Embryonic facial prominence (tissue), 1 donor: ENCODE results near the gene TAF11L6.
"Not testable (repeated sequence)": the region's sequence is repeated elsewhere in the genome, so short reads cannot be mapped to it uniquely, and the experiment has no call there.

Source experiments
- DNase-seq: peaks from one replicate; pipeline ENCODE4 v3.0.0-alpha.2; 2016; ENCODE audit errors: extremely low spot score

Gene TAF11L6

GRCh38 chr5:17528369-17528768 lies at the start of gene TAF11L6:
TAF11L6 (plus strand) TSS chr5:17528669.
- DNase-seq = not testable (repeated sequence)

GRCh38 chr5:17481378-17481777 lies 47.1 kb upstream of the TAF11L6 start:
- no peak for DNase-seq

GRCh38 chr5:17482790-17483189 lies 45.7 kb upstream of the TAF11L6 start:
- no peak for DNase-seq

GRCh38 chr5:17486464-17487173 lies 41.9 kb upstream of the TAF11L6 start:
- DNase-seq = not testable (repeated sequence)

- DNase-seq = no peak
Measured at GRCh38 chr5:17487174-17487512, 41.3 kb upstream of the TAF11L6 start.

- not testable (repeated sequence) for DNase-seq
Measured at GRCh38 chr5:17491257-17491656, 37.2 kb upstream of the TAF11L6 start.

GRCh38 chr5:17492770-17493169 lies 35.7 kb upstream of the TAF11L6 start:
- no peak for DNase-seq

GRCh38 chr5:17497446-17497845 lies 31.0 kb upstream of the TAF11L6 start:
- no peak for DNase-seq

- not testable (repeated sequence) for DNase-seq
Measured at GRCh38 chr5:17497931-17498330, 30.5 kb upstream of the TAF11L6 start, which contains the start of gene TAF11L2. TAF11L2 (plus strand) TSS chr5:17498231.

- no peak for DNase-seq
Measured at GRCh38 chr5:17511775-17512325, 16.6 kb upstream of the TAF11L6 start.

- DNase-seq = not testable (repeated sequence)
Measured at GRCh38 chr5:17517526-17517925, 10.9 kb upstream of the TAF11L6 start.

GRCh38 chr5:17518067-17518466 lies 10.4 kb upstream of the TAF11L6 start, which contains the start of gene TAF11L3:
TAF11L3 (plus strand) TSS chr5:17518367.
- not testable (repeated sequence) for DNase-seq

GRCh38 chr5:17519508-17519907 lies 9.0 kb upstream of the TAF11L6 start:
- not testable (repeated sequence) for DNase-seq

- not testable (repeated sequence) for DNase-seq
Measured at GRCh38 chr5:17521501-17521900, 7.0 kb upstream of the TAF11L6 start, which contains the start of gene TAF11L4. TAF11L4 (plus strand) TSS chr5:17521801.

- DNase-seq = not testable (repeated sequence)
Measured at GRCh38 chr5:17524935-17525334, 3.5 kb upstream of the TAF11L6 start, which contains the start of gene TAF11L5. TAF11L5 (plus strand) TSS chr5:17525235.

GRCh38 chr5:17526504-17526903 lies 2.0 kb upstream of the TAF11L6 start:
- not testable (repeated sequence) for DNase-seq
